IPS-18a (cell line): ENCODE data around the gene KLHL34.

Experiments used
- H3K27ac ChIP-seq: one replicate; pipeline ENCODE4 v1.5.1; 2013; ENCODE audit warnings: low read length
- H3K27me3 ChIP-seq: one replicate; pipeline ENCODE4 v1.6.1; 2013; ENCODE audit warnings: mild to moderate bottlenecking, low read length; ENCODE audit not compliant: control insufficient read depth, insufficient read depth
- H3K36me3 ChIP-seq: one replicate; pipeline ENCODE4 v1.6.1; 2013; ENCODE audit warnings: low read depth, low read length; ENCODE audit not compliant: control insufficient read depth
- H3K4me1 ChIP-seq: one replicate; pipeline ENCODE4 v1.6.1; 2013; ENCODE audit warnings: low read depth, low read length; ENCODE audit not compliant: control insufficient read depth
- H3K4me3 ChIP-seq: one replicate; pipeline ENCODE4 v1.5.1; 2013; ENCODE audit warnings: low read length
- H3K9ac ChIP-seq: one replicate; pipeline ENCODE4 v1.6.1; 2013; ENCODE audit warnings: mild to moderate bottlenecking, low read length, moderate library complexity
- H3K9me3 ChIP-seq: one replicate; pipeline ENCODE4 v1.6.1; 2013; ENCODE audit warnings: low read depth, low read length; ENCODE audit not compliant: control insufficient read depth

KLHL34 gene

DNA sequence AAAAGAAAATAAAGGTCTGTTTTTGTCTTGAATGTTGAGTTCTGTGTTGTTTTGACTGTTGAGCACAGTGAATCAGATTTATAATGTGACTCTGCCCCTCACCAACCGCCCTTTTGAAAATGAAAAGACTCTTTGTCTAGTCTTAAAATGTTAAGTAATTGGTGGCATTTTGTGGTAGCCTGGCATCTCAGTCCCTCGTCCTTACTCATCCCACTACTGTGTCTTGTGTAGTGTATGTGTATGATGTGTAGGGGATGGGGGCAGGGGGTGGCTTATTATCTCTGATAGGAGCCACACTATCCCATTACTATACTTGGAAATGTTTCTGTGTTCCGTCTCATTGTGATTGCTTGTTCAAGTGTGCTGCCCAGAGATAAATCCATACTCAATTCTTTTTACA, 12.2 kb downstream of the KLHL34 start:
- H3K9ac ChIP-seq, result no peak overlapping the region
- H3K9me3 ChIP-seq, result peaks cover 8% of the 10 kb centered on the region
- H3K27ac ChIP-seq, result no peak overlapping the region
- H3K36me3 ChIP-seq, result no peaks in the 10 kb centered on the region
- H3K4me3 ChIP-seq, result no peak overlapping the region
- H3K4me1 ChIP-seq, result no peaks in the 10 kb centered on the region
- H3K27me3 ChIP-seq, result no peaks in the 10 kb centered on the region

DNA sequence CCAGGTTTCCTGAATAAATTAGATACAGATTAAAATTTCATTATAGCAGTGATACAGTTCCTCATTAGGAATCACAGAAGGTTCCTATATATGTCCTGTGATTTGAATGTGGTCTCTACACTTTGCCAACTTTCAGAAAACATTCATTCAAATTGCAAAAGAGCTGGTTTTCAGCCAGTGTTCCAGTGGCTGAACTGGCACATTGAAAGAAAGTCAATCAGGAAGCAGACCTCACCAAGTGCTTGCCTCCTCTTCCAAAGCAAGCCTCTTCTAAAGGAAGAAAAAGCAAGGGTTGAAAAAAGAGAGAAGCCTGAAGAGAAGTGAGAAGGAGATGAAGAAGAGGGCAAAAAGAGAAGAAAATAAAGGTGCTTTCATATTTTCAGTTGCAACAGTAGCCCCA, 12.7 kb downstream of the KLHL34 start:
- Histone ChIP-seq H3K9me3 (peaks cover 10% of the 10 kb centered on the region), H3K9ac (no peak overlapping the region), H3K27ac (no peak overlapping the region), H3K4me1 (no peaks in the 10 kb centered on the region), H3K27me3 (no peaks in the 10 kb centered on the region), H3K36me3 (no peaks in the 10 kb centered on the region), H3K4me3 (no peak overlapping the region)

DNA sequence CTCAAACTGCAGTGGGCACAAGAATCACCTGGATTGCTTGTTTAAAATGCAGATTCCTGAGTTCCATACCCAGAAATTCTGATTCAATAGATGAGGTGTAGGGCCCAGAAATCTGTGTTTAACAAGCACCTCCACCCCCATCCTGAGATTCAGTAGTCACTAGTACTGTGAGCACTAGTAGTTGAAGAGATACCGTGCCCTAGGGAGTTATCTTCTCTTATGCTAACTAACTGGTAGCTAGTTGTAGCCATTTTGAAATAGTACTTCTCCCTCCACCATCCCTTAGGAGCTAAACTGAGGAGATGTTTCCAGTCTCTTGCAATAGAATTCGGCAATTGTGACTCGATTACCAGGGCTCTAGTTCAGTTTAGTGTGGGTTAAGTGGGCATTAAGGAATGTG, 18.4 kb downstream of the KLHL34 start:
- H3K9me3 ChIP-seq, result peaks cover 17% of the 10 kb centered on the region
- no peaks in the 10 kb centered on the region for H3K27me3 ChIP-seq
- H3K36me3 ChIP-seq, result no peaks in the 10 kb centered on the region
- no peak overlapping the region for H3K4me3 ChIP-seq
- H3K4me1 ChIP-seq, result no peaks in the 10 kb centered on the region
- H3K27ac ChIP-seq, result no peak overlapping the region
- H3K9ac ChIP-seq, result no peak overlapping the region

DNA sequence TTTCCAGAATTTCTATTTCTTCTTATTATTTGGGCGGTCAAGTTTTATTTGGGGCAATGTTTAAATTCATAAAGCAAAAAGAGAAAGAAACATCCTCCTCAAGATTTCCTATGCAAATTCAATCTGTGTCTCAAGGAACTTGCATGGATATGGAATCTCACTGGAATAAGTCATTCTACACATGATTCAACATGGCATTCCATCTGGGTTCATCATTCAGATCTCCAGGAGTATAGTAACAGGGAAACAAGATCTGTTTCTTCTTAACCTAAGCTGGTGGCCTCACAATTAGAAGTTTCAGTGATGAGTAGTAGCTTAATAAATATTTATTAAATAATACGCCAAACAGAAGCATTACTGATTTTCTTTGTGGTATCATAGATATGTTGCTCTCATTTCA, 19.8 kb downstream of the KLHL34 start:
- Histone ChIP-seq H3K27ac (no peak overlapping the region), H3K4me1 (no peaks in the 10 kb centered on the region), H3K36me3 (no peaks in the 10 kb centered on the region), H3K9ac (no peak overlapping the region), H3K4me3 (no peak overlapping the region), H3K9me3 (peaks cover 16% of the 10 kb centered on the region), H3K27me3 (no peaks in the 10 kb centered on the region)

DNA sequence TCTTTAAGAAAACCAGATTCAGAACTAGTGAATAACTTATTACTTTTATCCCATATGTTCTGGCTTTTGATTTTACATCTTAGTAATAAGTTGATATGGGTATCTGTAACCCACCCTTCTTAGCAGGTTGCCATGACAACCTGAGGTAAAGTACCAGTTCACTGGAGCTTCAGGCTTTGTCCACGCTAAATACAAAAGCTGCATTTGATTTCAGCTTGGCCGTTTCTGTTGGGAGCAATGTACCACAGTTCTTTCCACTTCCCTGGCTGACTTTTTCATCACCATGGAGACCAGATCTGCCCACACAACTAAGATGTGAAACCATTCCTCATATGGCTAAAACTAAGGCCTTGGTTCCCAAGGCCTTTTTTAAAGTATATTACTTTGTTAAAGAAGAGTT, 26.1 kb downstream of the KLHL34 start:
- H3K27ac ChIP-seq, result no peak overlapping the region
- no peak overlapping the region for H3K4me3 ChIP-seq
- H3K27me3 ChIP-seq, result no peaks in the 10 kb centered on the region
- H3K9me3 ChIP-seq, result peaks cover 10% of the 10 kb centered on the region
- H3K4me1 ChIP-seq, result no peaks in the 10 kb centered on the region
- no peak overlapping the region for H3K9ac ChIP-seq
- H3K36me3 ChIP-seq, result no peaks in the 10 kb centered on the region

DNA sequence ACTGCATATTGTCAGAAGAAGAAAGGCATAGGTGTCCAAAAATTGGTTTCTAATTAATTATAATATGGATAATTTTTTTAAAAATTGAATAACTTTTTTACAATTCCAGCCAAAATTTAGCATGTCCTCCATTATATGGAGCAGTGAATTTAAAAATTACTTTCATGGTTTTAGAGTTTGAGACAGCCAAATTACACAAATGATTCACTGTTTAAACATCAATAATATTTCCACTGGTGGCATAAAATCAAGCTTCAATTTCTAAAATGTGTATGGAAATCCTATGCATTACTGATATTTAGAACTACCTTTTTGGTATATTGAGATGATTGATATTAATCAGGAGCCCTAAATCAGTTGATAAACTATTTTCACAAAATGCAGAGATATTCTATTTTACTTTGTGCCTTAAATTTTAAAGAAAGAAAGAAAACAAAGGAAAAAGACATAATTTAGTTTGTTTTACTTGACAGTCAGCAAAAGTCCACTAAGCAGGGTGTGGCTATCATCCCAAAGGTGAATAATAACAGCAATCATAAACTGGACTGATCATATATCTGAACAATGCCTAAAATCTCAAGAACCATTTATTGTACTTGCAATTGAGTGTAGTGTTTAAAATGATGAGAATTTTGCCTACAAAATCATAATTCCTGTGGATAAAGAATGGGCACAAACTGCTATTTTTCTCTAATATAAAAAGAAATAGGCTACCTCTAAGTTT, 34.2 kb downstream of the KLHL34 start:
- H3K9ac ChIP-seq, result no peak overlapping the region
- H3K4me1 ChIP-seq, result no peaks in the 10 kb centered on the region
- no peaks in the 10 kb centered on the region for H3K27me3 ChIP-seq
- no peaks in the 10 kb centered on the region for H3K36me3 ChIP-seq
- H3K9me3 ChIP-seq, result peaks cover 8% of the 10 kb centered on the region
- H3K27ac ChIP-seq, result no peak overlapping the region
- H3K4me3 ChIP-seq, result no peak overlapping the region

DNA sequence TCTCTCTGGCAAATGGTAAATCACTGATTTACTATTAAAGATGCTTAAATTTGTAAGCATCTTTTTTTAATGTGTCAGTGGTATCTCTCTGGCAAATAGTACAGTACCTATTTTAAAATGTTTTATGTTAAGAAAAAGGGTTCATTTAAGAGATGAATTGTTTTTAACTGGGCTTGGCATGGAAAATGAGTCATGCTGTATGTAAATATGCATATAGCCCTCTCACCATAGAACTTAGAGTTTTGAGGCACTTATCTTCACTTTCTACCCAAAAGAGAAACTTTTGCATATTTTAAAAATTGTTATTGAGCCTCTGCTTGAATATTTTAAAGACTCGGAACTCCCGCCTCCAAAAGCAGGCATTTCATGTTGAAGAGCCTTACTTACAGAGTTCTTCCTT, 37.9 kb downstream of the KLHL34 start:
- no peaks in the 10 kb centered on the region for H3K36me3 ChIP-seq
- H3K9ac ChIP-seq, result no peak overlapping the region
- H3K27me3 ChIP-seq, result no peaks in the 10 kb centered on the region
- no peak overlapping the region for H3K4me3 ChIP-seq
- no peaks in the 10 kb centered on the region for H3K9me3 ChIP-seq
- no peaks in the 10 kb centered on the region for H3K4me1 ChIP-seq
- no peak overlapping the region for H3K27ac ChIP-seq

DNA sequence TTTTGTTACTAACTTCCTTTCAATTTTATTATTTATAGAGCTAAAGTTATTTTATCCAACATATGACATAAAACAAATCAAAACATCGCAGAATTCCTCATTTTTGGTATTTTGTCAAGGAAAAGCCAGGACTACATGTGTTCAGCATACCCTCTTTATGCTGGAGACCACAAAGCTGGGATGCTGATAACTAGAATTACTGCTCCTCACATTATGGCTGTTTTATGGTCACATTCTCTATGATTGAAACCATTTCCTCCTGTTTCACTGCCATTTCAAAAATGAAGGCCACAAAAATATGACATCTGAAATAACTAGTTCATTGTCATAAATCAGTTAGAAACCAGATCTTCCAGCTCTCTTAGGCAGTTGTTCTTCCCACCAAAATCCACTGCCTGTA, 41.7 kb downstream of the KLHL34 start:
- Histone ChIP-seq H3K4me3 (no peak overlapping the region), H3K27ac (no peak overlapping the region), H3K9ac (no peak overlapping the region), H3K9me3 (peaks cover 6% of the 10 kb centered on the region), H3K27me3 (no peaks in the 10 kb centered on the region), H3K4me1 (no peaks in the 10 kb centered on the region), H3K36me3 (no peaks in the 10 kb centered on the region)

DNA sequence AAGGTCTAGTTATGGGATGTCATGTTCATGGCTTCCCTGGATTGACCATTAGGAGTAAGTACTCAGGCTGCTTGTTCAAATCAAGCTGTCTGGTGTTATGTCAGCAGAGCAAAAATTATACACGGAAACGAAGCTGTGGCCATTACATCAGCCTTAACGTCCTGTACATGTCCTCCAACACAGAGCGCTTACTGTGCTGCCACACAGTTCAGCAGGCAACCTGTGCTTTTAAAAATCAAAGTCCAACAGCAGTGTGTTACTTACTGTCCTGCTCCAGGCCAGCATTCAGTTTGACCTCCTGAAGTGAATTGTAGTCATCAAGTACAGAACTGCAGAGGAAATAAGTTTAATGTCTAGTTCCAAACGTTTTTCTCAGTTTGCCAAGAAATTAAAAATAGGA, 46.0 kb downstream of the KLHL34 start:
- H3K27ac ChIP-seq, result no peak overlapping the region
- peaks cover 6% of the 10 kb centered on the region for H3K9me3 ChIP-seq
- H3K36me3 ChIP-seq, result no peaks in the 10 kb centered on the region
- no peak overlapping the region for H3K9ac ChIP-seq
- no peaks in the 10 kb centered on the region for H3K27me3 ChIP-seq
- H3K4me3 ChIP-seq, result no peak overlapping the region
- no peaks in the 10 kb centered on the region for H3K4me1 ChIP-seq

DNA sequence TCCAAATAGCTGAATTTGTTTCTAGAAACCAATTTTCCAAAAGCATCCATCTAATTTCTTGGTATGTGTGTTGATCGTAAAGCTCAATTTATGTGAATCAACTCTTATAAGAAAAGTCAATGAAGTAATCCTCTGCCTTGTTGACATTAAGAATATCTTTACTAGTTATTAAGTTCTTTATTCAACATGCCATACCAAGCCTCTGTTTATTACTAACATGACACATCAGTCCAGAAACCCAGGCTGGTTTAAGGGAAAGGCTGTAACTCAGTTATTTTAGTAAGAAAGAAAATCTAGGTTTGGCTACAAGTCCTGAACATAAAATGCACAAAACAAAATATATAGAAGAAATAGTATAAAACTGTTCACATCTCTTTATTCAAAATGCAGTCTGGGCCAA, 48.0 kb downstream of the KLHL34 start:
- Histone ChIP-seq H3K4me3 (no peak overlapping the region), H3K4me1 (no peaks in the 10 kb centered on the region), H3K9me3 (peaks cover 6% of the 10 kb centered on the region), H3K36me3 (no peaks in the 10 kb centered on the region), H3K9ac (no peak overlapping the region), H3K27me3 (no peaks in the 10 kb centered on the region), H3K27ac (no peak overlapping the region)

DNA sequence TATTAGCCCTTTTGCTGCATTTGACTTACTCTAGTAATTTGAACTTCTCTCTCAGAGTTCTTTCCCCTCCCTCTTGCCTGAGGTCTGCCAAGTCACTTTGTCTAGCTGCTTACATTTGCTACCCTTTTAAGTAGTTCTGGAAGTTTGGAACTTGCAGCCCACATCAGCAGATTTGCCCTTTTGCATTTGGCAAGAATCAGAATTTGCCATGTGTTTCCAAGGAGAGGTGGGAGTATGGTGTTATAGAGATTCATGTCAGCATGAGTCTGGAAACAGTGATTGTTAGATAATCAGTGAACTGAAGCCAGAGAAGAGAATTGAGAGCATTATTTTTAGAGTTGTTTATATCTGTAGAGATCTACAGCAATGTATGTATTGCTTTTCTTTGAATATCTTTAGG, 52.1 kb downstream of the KLHL34 start:
- no peaks in the 10 kb centered on the region for H3K36me3 ChIP-seq
- H3K9me3 ChIP-seq, result peaks cover 12% of the 10 kb centered on the region
- H3K27me3 ChIP-seq, result no peaks in the 10 kb centered on the region
- H3K9ac ChIP-seq, result no peak overlapping the region
- H3K27ac ChIP-seq, result no peak overlapping the region
- H3K4me3 ChIP-seq, result no peak overlapping the region
- no peaks in the 10 kb centered on the region for H3K4me1 ChIP-seq
